Activated CD4-positive, CD25-positive, alpha-beta regulatory T cell treated with anti-CD3 and anti-CD28 coated beads, Interleukin-2, amount 50 U/mL, for 72 hours (primary cell): ENCODE results near the gene ANKRD44.
A peak's percentile ranks its signal among the peaks of the same experiment; 100 is the strongest.
"Not testable (repeated sequence)": the region's sequence is repeated elsewhere in the genome, so short reads cannot be mapped to it uniquely, and the experiment has no call there.

Experiments
- DNase-seq: peaks from one replicate; pipeline ENCODE4 v3.0.0; 2021

The ANKRD44 gene

GRCh38 chr2:197310271-197310985 is at the start of gene ANKRD44:
ANKRD44 (minus strand) TSS chr2:197310780; CDS start chr2:197310604, 176 bp downstream.
- peak; percentile 84 for DNase-seq

DNA sequence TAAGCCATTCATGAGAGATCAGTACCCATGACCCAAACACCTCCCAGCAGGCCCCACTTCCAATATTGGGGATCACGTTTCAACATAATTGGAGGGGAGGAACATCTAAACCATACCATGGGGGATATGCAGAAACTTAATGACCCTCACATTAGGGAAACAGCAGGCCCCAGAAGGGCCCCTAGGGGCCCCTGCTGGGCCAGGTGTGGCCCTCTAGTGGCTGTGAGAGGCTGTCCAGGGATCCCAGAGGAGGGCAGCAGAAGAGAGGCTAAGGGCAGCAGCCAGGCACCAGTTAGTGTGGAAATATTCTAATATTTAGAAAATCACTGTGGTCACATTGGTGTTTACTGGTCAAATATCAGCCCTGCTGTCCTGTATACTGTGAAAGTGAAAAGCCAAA is 49.3 kb upstream of the ANKRD44 start:
- DNase-seq: no peak

DNA sequence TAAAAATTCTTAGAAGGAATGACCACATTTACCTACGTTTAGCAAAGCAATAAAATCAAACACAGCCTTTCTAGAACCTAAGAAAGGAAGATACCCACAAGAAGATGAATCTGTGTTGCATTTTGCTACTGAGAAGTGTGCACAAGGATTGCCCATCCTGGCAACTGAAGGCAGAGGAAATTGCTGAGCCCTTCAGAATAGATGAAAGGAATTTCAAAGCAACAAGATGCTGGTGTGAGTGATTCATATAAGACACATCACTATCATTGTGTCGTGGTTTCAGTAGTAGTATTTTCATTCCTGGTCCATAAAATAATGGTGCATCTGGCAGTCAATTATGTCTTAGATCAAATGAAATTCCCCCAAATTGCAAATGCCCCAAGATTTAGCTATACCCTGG is 48.4 kb upstream of the ANKRD44 start:
- DNase-seq: no peak

DNA sequence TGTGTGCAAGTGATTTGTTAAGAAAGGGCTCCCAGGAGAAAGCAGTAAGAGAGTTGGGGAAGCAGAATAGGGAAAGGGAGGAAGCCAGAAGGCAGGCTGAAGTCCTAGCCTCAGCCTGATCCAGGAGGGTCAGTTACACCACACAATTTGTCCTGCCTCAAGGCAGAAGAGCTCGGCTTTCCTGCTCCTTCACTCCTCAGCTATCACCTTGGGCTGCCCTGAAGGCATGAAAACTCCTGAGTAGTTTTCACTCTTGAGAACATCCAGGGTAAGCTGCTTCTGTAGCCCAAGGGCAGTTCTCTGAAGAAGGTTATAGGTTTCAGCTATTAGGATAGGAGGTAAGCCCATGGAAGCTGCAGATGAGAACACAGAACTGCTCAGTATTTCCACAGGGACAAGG is 47.4 kb upstream of the ANKRD44 start:
- DNase-seq: no peak

DNA sequence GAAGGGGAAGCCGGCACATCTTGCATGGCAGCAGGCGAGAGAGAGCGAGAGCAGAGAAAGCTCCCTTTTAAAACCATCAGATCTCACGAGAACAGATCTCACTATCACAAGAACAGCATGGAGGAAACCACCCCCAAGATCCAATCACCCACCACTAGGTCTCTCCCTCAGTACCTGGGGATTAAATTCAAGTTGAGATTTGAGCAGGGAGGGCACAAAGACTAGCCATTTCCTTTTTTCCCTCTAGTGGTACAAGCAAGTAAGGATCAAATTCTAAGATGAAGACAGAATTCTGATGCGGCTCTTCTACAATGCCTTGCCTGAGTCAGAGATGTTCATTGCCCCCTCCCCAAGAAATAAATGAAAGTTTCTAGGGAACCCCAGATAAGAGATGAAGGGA is 45.6 kb upstream of the ANKRD44 start:
- no peak for DNase-seq

- DNase-seq: no peak
Observed at GRCh38 chr2:197354169-197354558, 43.6 kb upstream of the ANKRD44 start.

GRCh38 chr2:197353393-197354168 is 43.0 kb upstream of the ANKRD44 start:
- no peak for DNase-seq

GRCh38 chr2:197349699-197350098 is 39.1 kb upstream of the ANKRD44 start:
- DNase-seq: no peak

GRCh38 chr2:197348721-197349360 is 38.3 kb upstream of the ANKRD44 start:
- DNase-seq: no peak

GRCh38 chr2:197345846-197346370 is 35.3 kb upstream of the ANKRD44 start:
- DNase-seq: no peak

DNA sequence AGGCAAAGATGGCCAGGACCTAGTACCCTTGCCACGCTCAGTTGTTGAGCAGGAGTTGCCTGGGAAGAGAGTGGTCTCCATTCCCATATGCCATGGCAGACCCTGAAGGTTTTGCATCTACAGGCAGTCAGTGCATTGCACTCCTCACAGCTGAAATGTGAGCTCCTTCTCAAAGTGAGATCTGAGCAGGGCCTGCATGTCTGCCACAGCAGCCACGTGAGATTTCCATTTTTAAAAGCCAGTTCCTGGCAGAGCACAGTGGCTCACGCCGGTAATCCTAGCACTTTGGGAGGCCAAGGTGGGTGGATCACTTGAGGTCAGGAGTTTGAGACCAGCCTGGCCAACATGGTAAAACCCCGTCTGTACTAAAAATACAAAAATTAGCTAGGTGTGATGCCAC is 33.4 kb upstream of the ANKRD44 start:
- not testable (repeated sequence) for DNase-seq

DNA sequence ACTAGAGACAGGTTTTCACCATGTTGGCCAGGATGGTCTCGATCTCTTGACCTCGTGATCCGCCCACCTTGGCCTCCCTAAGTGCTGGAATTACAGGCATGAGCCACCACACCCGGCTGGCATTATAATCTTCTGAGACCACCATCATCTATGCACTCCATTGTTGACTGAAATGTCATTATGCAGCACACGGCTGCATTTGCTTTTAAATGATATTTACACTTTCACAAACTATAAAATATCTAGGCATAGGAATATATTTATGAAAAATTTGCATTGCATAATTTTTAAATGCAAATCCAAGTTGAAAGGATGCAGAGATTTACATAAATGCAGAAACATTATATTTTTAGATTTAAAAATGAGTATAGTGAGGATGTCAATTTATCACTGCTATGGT is 30.0 kb upstream of the ANKRD44 start:
- no peak for DNase-seq

- no peak for DNase-seq
Observed at GRCh38 chr2:197339496-197340220, 29.1 kb upstream of the ANKRD44 start.

GRCh38 chr2:197339016-197339415 is 28.4 kb upstream of the ANKRD44 start:
- no peak for DNase-seq

GRCh38 chr2:197332641-197333040 is 22.1 kb upstream of the ANKRD44 start:
- DNase-seq: no peak

DNA sequence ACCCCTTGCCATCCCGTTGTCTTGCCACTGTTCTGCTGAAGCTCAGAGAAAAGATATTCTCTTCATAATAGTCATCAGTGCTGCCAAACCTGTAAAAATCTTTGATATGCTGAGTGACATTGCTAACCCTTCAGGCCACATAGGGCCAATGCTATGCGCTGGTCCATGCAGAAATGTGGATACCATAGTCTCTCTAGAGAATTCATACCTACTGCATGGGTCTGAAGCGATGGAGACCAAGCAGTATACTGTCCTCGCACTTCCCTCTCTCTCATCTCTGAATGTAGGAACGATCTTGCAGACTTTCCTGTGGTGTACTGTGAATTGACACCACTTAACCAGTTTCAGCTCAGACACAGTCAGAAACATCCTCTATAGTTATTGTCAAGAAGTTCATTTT is 17.9 kb upstream of the ANKRD44 start:
- no peak for DNase-seq

GRCh38 chr2:197327472-197328098 is 17.0 kb upstream of the ANKRD44 start:
- DNase-seq: no peak

DNA sequence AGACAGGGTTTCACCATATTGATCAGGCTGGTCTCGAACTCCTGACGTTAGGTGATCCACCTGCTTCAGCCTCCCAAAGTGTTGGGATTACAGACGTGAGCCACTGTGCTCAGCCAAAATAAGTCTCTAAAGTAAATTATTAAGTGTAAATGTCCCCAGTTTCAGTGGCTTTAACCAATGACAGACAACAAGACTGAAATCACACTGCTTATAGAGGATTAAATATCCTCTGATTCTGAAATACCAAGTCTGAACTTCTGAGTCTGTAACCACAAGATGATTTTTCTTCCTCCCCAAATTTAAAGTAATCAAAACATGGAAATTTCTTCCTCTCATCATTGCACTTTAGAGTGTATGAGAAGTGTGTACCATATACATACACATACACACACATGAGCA is 16.5 kb upstream of the ANKRD44 start:
- DNase-seq: no peak

GRCh38 chr2:197324801-197325200 is 14.2 kb upstream of the ANKRD44 start:
- no peak for DNase-seq

DNA sequence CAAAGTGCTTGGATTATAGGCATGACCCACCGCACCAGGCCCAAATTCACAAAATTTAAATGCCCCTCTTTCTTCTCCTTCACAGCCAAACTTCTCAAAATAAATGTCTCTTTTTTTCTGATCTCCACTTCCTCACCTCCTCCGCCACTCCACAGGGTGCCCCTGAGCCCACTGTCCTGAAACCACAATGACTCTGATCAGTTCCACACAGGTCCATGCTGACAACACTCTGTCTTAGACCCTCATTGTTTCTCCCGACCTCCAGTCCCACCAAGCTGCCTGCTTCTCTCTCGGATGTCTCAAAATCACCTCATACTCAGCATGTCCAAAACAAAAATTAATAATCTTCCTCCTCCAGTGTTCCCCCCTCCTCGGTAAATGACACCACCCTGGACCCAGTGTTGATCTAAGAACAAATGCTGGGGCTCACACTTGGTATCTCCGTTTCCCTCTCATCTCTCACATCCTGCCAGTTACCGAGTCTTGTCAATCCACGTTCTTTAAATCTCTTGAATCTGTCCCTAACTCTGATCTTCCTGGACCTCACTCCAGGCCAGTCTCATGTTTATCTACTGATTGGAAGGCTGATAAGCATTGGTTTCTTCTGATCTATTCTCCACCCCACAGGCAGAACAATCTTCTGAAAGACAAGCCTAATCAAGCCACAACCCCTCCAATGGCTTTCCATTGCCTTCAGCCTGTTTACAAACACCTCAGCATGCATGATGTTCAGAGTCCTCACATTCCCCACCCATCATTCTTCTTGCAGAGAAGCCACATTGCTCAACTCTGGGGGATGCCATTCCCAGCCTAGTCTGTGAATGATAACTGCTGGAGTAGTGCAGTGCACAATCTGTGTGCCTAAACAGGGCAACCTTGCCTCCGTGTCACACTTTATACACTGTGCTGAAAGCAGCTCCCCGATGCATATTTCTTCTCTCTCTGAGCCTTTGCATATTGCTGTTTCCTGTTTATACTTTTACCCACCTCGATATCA is 12.4 kb upstream of the ANKRD44 start:
- DNase-seq: no peak

GRCh38 chr2:197322143-197322542 is 11.6 kb upstream of the ANKRD44 start:
- no peak for DNase-seq
